Measurements from ENCODE around the gene APOBEC3A.

- TF ChIP-seq CTCF (IDR thresholded peaks at IDR 0.05) (no peak), POLR2A (IDR thresholded peaks at IDR 0.05) (no peak)
Observed at GRCh38 chr22:38954414-38955043, 2.9 kb upstream of the APOBEC3A start.

All from lower leg skin (tissue), 3 donors.